Body of pancreas (tissue), 4 donors: ENCODE results near the gene SHC1.

Experiments
- CTCF ChIP-seq, 7 experiments: fragments of 450-650 bp in 4 of 7; fragments of 200-600 bp in 3 of 7; sonication (generic) in 3 of 7; IDR thresholded peaks; one replicate each; pipeline ENCODE4 v1.5.1; 2016 to 2019; ENCODE audit warnings: antibody characterized with exemption in 7 of 7
- POLR2A ChIP-seq, 3 donors: fragments of 450-650 bp; IDR thresholded peaks; one replicate each; pipeline ENCODE4 v1.6.1; 2016; ENCODE audit warnings: antibody characterized with exemption in 3 of 3, mild to moderate bottlenecking in 2 of 3

GRCh38 chr1:154958036-154958435 is 12.5 kb downstream of the SHC1 start:
- no peak for TF ChIP-seq CTCF (IDR thresholded peaks at IDR 0.05)
- no peak for TF ChIP-seq POLR2A (IDR thresholded peaks at IDR 0.05)
